Measurements from ENCODE around the gene PTPN14.

DNA sequence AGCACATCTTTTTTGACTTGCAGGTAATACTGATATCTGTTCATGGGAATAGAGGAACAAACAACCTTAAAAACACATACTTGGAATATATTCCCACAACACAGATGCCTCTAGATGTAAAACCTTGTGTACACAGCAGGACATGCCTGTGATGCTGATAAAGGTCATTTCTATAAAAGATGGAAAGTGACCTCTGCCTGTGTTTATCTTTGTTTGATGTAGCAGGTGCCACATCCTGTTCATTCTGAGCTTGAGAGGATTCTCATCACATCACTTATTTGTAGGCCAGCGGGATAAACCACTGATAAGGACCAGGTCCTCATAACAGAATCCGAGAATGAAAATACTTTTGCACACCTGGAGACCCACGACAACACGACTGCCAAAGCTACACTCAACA, 136.7 kb downstream of the PTPN14 start:
- TF ChIP-seq POLR2A (IDR thresholded peaks at IDR 0.05): no peak
- TF ChIP-seq, protein P1, sequence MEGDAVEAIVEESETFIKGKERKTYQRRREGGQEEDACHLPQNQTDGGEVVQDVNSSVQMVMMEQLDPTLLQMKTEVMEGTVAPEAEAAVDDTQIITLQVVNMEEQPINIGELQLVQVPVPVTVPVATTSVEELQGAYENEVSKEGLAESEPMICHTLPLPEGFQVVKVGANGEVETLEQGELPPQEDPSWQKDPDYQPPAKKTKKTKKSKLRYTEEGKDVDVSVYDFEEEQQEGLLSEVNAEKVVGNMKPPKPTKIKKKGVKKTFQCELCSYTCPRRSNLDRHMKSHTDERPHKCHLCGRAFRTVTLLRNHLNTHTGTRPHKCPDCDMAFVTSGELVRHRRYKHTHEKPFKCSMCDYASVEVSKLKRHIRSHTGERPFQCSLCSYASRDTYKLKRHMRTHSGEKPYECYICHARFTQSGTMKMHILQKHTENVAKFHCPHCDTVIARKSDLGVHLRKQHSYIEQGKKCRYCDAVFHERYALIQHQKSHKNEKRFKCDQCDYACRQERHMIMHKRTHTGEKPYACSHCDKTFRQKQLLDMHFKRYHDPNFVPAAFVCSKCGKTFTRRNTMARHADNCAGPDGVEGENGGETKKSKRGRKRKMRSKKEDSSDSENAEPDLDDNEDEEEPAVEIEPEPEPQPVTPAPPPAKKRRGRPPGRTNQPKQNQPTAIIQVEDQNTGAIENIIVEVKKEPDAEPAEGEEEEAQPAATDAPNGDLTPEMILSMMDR (IDR thresholded peaks at IDR 0.05): no peak
